SJCRH30 (cell line): ENCODE results near the gene CABP2. TPM values are rescaled to one million over a fixed set of nuclear protein-coding genes. Genes with fewer than 3 reads are reported as not detected.

ENCODE experiments used
- DNase-seq, 2 experiments: peaks; one replicate each; pipeline ENCODE4 v3.0.0-alpha.2; 2015 to 2020
- H3K27ac ChIP-seq: fragments of 250-450 bp; sonication (Bioruptor Pico); 2 replicates; pipeline ENCODE4 v1.5.1; 2020; ENCODE audit warnings: mild to moderate bottlenecking, moderate library complexity
- H3K27me3 ChIP-seq: fragments of 250-450 bp; sonication (Bioruptor Pico); 2 replicates; pipeline ENCODE4 v1.5.1; 2020; ENCODE audit warnings: mild to moderate bottlenecking, moderate library complexity
- H3K36me3 ChIP-seq: fragments of 250-450 bp; sonication (Bioruptor Pico); 2 replicates; pipeline ENCODE4 v1.5.1; 2020; ENCODE audit warnings: mild to moderate bottlenecking, moderate library complexity
- H3K4me1 ChIP-seq: fragments of 250-450 bp; sonication (Bioruptor Pico); 2 replicates; pipeline ENCODE4 v1.5.1; 2020; ENCODE audit warnings: mild to moderate bottlenecking, moderate library complexity
- H3K4me3 ChIP-seq: fragments of 250-450 bp; sonication (Bioruptor Pico); 2 replicates; pipeline ENCODE4 v1.5.1; 2020; ENCODE audit warnings: mild to moderate bottlenecking, moderate library complexity
- H3K9me3 ChIP-seq: fragments of 250-450 bp; sonication (Bioruptor Pico); replicated peaks from 2 replicates; pipeline ENCODE4 v1.5.1; 2020; ENCODE audit warnings: mild to moderate bottlenecking, moderate library complexity
- total RNA-seq: library from RNA; depleted of rRNA; stranded (reverse); fragments of >200 nt; shearing (Covaris generic); gene quantifications from 2 replicates; pipeline ENCODE4 v1.2.3, GENCODE V29; 2014

Gene CABP2
- total RNA-seq, 1 experiment from 2014 or later: not detected

DNA sequence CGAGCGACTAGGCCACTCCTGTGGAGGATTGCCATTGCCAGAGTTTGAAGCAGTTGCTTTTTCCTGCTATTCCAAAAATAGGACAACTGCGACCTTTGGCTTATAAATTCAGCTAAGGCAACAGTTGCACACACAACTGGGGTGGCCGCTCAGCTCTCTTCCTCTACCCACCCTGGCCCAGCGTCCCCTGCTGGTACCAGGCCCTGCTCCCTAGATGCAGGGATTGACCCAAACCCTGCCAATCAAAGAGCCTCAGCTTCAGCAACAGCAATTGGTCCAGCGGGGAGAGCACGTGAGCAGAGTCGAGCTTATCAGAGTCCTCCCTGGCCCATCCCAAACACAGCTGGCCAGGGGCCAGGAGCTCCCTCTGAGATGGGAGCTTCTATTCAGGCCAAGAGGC is 22.0 kb upstream of the CABP2 start:
- DNase-seq: peak in 1 of 2 experiments; percentile 28
- Histone ChIP-seq H3K4me1 (no peaks in the 10 kb centered on the region), H3K36me3 (no peaks in the 10 kb centered on the region), H3K4me3 (no peak overlapping the region), H3K27me3 (no peaks in the 10 kb centered on the region), H3K27ac (no peak overlapping the region), H3K9me3 (no peaks in the 10 kb centered on the region)

DNA sequence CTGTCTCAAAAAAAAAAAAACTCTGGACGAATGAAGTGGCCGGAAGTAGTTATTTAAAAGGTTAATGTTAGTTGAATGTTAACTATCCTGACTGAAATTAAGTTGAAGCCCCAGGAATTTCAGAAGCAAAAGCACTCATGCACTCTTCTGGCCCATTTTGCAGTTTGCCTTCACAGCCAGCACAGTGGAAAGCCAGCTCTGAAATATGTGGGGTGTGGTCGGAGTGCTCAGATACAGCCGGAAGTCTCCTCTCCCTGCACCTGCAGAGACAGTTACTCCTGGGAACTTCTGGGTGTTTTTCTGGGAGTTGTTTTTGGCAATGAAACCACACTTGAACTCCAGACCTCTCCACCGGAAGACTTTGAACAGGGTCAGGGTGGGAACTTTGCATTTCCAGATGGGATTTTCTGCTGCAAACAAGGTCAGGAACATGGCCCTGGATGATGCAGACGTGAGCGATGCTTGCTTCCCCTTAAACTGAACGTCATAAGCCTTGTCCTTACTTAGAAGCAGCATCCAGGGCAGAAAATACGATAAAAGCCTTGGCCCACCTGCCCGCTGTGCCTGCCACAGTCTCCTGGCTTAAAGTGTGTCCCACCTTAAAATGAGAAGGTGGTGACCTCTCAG is 21.5 kb upstream of the CABP2 start:
- H3K4me3 ChIP-seq: no peak overlapping the region
- no peaks in the 10 kb centered on the region for H3K27me3 ChIP-seq
- no peak for DNase-seq
- no peaks in the 10 kb centered on the region for H3K9me3 ChIP-seq
- H3K36me3 ChIP-seq: no peaks in the 10 kb centered on the region
- H3K27ac ChIP-seq: no peak overlapping the region
- H3K4me1 ChIP-seq: no peaks in the 10 kb centered on the region

DNA sequence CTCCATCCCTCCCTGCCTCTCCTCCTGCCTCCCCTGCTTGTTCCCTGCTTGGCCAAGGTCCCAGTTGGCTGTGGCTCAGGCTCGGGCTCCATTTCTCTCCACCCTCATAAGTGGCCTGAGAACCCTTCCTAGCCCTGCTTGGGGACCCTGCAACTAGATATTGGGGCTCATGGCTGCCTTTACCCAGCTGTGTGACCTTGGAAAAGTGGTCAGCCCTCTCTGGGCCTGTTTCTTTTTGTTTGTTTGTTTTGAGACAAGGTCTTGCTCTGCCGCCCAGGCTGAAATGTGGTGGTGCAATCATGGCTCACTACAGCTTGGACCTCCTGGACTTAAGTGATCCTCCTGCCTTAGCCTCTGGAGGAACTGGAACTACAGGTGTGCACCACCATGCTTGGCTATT is 20.3 kb upstream of the CABP2 start:
- H3K9me3 ChIP-seq: no peaks in the 10 kb centered on the region
- no peaks in the 10 kb centered on the region for H3K4me1 ChIP-seq
- no peak overlapping the region for H3K27ac ChIP-seq
- H3K27me3 ChIP-seq: no peaks in the 10 kb centered on the region
- DNase-seq: no peak
- H3K4me3 ChIP-seq: no peak overlapping the region
- no peaks in the 10 kb centered on the region for H3K36me3 ChIP-seq

DNA sequence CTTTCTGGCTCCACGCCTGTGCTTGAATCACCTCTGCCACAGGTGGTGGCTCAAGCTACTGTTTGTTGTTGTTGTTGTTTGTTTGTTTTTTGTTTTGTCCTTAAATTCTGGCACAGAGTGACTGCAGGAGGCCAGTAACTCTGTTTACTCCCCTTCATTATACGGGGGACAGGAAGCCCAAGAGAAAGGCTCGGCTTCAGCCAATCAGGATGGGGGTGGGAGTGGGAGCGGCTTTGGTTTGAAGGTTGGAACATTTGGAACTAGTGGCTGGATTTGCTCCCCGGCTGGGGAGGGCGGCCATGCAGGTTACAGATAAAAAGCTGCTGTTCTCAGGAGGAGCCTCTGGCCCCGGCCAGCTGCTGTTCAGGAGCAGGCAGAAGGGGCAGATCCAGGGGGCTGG is 19.7 kb upstream of the CABP2 start:
- Histone ChIP-seq H3K36me3 (no peaks in the 10 kb centered on the region), H3K27ac (no peak overlapping the region), H3K4me1 (no peaks in the 10 kb centered on the region), H3K9me3 (no peaks in the 10 kb centered on the region), H3K27me3 (no peaks in the 10 kb centered on the region), H3K4me3 (no peak overlapping the region)
- no peak for DNase-seq

DNA sequence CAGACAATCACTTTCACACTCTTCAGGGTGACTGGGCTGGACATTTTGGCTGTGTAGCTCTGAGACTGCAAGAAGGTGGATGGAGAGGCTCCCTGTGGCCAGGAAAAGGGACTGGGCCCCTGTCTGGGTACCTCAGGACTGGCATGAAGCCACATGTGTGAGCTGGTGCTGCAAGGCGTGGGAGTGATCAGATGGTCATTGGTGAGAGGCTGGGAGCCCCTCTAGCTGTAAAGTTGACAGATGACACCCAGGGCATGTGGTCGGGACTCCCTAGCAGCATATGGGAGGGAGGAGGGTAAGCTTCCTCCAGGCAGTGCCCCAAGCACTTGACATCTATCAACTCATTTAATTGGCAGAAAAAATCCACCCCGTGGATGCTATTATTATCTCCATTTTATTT is 18.9 kb upstream of the CABP2 start:
- H3K4me3 ChIP-seq: no peak overlapping the region
- no peak overlapping the region for H3K27ac ChIP-seq
- H3K4me1 ChIP-seq: no peaks in the 10 kb centered on the region
- DNase-seq: peak in 1 of 2 experiments; percentile 5
- no peaks in the 10 kb centered on the region for H3K36me3 ChIP-seq
- no peaks in the 10 kb centered on the region for H3K27me3 ChIP-seq
- H3K9me3 ChIP-seq: no peaks in the 10 kb centered on the region

DNA sequence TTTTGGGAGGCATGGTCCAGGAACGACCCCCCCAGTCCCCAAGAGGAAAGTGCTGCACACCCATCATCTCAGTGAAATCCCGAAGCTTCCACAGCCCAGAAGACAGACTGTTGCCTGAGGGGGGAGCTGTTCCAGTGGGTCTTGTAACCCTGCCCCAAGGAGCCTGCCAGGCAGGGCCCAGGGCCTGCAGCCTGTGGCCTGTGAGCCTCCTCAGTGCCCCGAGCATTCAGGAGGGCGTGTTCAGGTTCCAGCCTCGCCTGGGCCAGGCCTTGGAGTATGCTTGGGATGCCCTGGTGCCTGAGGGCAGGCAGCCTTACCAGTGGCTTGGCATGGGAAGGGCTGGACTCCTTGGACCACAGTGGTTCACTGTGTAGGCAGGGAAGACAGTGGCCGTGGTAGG is 18.0 kb upstream of the CABP2 start:
- H3K9me3 ChIP-seq: no peaks in the 10 kb centered on the region
- H3K4me3 ChIP-seq: no peak overlapping the region
- no peaks in the 10 kb centered on the region for H3K27me3 ChIP-seq
- no peak for DNase-seq
- H3K36me3 ChIP-seq: no peaks in the 10 kb centered on the region
- H3K27ac ChIP-seq: no peak overlapping the region
- no peaks in the 10 kb centered on the region for H3K4me1 ChIP-seq

DNA sequence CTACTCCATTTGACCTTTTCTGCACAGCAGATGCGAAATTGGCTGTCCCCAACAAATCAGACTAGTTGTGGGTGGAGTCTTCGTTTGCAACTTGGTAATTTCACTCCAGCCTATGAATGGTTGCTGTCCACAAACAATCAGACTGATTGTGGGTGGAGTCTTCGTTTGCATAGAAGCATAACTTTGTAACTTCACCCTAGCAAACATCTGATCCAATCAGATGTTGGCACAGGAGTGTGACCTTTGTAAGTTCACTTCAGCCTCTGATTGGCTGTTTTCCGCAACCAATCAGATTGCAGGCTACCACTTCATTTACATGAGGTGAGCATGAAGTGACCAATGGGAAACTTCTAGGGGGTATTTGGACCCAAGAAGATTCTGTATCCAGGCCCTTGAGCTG is 16.3 kb upstream of the CABP2 start:
- Histone ChIP-seq H3K27me3 (no peaks in the 10 kb centered on the region), H3K27ac (no peak overlapping the region), H3K36me3 (no peaks in the 10 kb centered on the region), H3K4me3 (no peak overlapping the region), H3K4me1 (no peaks in the 10 kb centered on the region), H3K9me3 (peaks cover under 1% of the 10 kb centered on the region)
- DNase-seq: peak in 1 of 2 experiments; percentile 15

DNA sequence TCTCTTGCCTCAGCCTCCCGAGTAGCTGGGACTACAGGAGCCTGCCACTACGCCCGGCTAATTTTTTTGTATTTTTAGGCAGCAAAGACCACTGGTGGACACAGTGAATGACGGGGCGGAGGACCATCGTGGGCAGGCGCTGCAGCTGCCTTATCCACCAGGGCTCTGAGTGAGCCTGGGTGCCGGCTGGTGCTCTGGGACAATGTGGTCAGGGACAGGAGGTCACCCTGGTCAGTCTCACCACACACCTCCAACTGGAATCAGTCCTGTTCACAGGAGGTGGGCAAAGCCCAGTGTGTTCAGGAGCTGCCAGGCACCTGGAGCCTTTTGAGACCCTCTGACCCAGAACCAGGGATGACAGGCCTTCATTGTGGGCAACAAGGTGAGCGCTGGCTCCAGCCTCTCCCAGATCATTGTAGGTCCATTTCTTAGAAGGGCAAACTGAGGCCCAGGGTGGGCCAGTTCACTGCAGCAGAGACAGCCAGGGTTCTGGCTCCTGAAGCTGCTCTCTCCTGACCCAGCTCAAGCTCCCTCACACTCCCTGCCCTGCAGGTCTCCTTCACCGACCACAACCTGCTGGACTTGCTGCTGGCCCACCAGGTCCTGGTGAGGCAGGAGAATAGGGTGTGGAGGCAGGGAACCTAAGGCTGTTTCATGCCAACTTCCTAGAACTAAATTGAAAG is 15.7 kb upstream of the CABP2 start:
- Histone ChIP-seq H3K4me1 (no peaks in the 10 kb centered on the region), H3K9me3 (peaks cover 6% of the 10 kb centered on the region), H3K27me3 (no peaks in the 10 kb centered on the region), H3K27ac (no peak overlapping the region), H3K36me3 (no peaks in the 10 kb centered on the region), H3K4me3 (no peak overlapping the region)
- DNase-seq: no peak

DNA sequence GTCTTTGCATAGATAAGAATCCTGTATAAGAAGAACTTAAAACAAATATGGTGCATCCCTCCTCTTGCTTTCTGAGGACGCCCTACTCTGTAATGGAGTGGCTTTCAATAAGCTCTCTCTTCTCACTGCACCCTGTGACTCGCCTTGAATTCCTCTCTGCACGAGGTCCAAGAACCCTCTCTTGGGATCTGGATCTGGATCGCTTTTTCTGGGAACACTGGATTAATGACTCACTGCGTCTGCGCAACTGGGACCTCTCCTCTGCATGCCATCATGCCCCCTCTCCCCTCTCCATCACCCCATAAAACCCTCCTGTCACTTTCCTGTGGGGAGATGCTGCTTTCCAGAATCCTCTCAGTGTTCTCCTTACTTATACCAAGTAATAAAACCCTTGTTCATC is 15.1 kb upstream of the CABP2 start:
- DNase-seq: no peak
- Histone ChIP-seq H3K27ac (no peak overlapping the region), H3K9me3 (peaks cover 9% of the 10 kb centered on the region), H3K36me3 (no peaks in the 10 kb centered on the region), H3K27me3 (no peaks in the 10 kb centered on the region), H3K4me3 (no peak overlapping the region), H3K4me1 (no peaks in the 10 kb centered on the region)

DNA sequence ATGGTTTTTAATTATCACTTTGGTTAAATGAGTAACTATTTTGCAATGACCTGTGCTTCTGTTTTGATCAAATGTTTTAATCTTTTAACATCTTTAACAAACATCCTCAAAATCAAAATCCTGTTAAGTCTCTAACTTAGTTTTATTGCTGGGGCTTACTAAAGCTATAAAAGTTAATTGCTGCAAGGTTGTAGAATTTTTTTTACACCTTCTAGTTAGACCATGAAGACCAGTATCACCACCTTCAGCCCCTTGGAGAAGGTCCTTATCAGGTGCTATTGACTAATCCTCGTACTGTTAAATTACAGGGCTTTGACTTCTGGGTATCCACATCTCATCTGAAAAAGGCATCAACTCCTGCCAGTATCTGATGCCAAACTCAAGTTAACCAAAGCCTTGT is 12.3 kb upstream of the CABP2 start:
- Histone ChIP-seq H3K27ac (no peak overlapping the region), H3K27me3 (no peaks in the 10 kb centered on the region), H3K4me1 (no peaks in the 10 kb centered on the region), H3K4me3 (no peak overlapping the region), H3K36me3 (no peaks in the 10 kb centered on the region), H3K9me3 (peaks cover 9% of the 10 kb centered on the region)
- no peak for DNase-seq

DNA sequence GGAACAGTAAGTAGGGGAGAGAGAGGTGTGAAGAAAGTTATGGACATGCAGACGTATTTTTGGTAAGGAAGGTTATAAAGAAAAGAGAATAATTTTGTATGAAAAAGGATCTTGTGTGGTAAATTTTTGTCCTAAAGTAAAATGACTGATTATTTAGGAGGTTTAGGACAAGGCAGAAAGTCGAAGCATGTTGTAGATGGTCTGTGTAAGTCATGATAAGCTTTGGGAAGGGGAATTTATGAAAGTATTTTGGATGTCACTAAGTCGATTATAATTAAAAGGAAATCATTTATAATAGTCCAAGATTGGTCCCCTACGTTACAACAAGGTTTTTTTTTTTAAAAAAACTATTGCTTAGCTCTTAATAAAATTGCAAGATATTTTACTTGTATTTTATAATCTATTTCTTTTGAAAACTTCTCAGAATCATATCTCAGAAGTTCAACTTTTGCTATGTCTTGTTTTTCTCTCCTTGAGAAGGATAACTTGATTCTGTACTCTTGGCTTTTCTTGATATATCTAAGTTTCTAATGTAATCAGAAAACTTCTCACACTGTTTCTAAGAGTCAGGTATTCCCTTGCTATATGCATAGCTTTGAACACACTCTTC is 10.9 kb upstream of the CABP2 start:
- peak in 1 of 2 experiments; percentile 17 for DNase-seq
- Histone ChIP-seq H3K27ac (no peak overlapping the region), H3K36me3 (no peaks in the 10 kb centered on the region), H3K4me3 (no peak overlapping the region), H3K27me3 (no peaks in the 10 kb centered on the region), H3K9me3 (peaks cover 9% of the 10 kb centered on the region), H3K4me1 (no peaks in the 10 kb centered on the region)

DNA sequence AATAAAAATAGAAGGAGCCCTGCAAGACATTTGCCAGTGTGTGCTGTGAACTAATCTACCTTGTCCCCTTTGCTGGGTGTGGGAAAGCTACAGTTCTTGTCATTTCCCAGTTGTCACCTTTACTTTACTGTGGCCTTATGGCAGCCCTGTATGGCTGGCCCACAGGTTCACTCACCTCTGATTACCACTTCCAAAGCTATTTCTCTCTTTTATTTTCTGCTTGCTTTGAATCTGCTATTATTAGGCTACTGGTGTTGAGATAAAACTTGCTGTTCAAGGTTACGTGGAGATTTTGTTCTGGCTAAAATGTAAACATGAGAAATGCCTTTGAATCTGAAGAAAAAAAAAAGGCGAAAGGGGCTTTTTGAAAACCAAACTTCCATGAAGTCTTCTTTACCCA is 9.6 kb upstream of the CABP2 start:
- H3K36me3 ChIP-seq: no peaks in the 10 kb centered on the region

DNA sequence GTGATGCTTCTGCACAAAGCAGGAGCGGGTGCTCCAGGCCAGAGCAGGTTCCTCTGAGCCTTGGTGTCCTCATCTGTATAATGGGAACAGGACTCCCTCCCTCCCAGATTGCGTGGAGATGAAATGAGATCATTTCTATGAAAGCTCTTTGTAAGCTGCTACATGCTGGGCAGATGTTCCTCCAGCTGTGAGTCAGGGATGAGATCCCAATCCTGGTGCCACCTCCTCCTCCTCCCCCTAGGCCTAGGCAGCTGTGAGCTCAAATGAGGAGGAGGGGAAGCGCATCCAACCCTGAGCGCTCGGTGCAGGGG is 7.0 kb upstream of the CABP2 start:
- no peak overlapping the region for H3K4me3 ChIP-seq
- no peak overlapping the region for H3K27ac ChIP-seq
- no peaks in the 10 kb centered on the region for H3K36me3 ChIP-seq
- no peaks in the 10 kb centered on the region for H3K4me1 ChIP-seq
- no peak for DNase-seq
- H3K27me3 ChIP-seq: no peaks in the 10 kb centered on the region
- H3K9me3 ChIP-seq: peaks cover 9% of the 10 kb centered on the region; the same call in 1 of the 2 replicates

More for the DNA sequence above, 9.6 kb upstream of the CABP2 start:
- DNase-seq: no peak
- H3K27me3 ChIP-seq: no peaks in the 10 kb centered on the region
- peaks cover 9% of the 10 kb centered on the region for H3K9me3 ChIP-seq
- no peaks in the 10 kb centered on the region for H3K4me1 ChIP-seq
- no peak overlapping the region for H3K27ac ChIP-seq
- H3K4me3 ChIP-seq: no peak overlapping the region

DNA sequence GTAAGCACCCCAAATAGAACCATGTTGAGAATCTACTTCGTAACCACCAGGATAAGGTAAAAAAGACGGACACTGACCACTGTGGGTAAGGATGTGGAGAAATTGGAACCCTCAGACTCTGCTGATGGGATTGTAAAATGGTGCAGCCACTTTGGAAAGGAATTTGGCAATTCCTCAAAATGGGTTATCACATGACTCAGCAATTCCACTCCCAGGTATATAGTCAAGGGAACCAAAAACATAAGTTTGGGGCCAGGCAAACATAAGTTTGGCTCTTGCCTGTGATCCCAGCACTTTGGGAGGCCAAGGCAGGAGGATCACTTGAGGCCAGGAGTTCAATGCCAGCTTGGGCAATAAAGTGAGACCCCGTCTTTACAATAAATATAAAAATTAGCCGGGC is 5.1 kb upstream of the CABP2 start:
- H3K27me3 ChIP-seq: no peaks in the 10 kb centered on the region
- no peak overlapping the region for H3K4me3 ChIP-seq
- no peaks in the 10 kb centered on the region for H3K4me1 ChIP-seq
- no peak for DNase-seq
- no peak overlapping the region for H3K27ac ChIP-seq
- no peaks in the 10 kb centered on the region for H3K9me3 ChIP-seq
- H3K36me3 ChIP-seq: no peaks in the 10 kb centered on the region

DNA sequence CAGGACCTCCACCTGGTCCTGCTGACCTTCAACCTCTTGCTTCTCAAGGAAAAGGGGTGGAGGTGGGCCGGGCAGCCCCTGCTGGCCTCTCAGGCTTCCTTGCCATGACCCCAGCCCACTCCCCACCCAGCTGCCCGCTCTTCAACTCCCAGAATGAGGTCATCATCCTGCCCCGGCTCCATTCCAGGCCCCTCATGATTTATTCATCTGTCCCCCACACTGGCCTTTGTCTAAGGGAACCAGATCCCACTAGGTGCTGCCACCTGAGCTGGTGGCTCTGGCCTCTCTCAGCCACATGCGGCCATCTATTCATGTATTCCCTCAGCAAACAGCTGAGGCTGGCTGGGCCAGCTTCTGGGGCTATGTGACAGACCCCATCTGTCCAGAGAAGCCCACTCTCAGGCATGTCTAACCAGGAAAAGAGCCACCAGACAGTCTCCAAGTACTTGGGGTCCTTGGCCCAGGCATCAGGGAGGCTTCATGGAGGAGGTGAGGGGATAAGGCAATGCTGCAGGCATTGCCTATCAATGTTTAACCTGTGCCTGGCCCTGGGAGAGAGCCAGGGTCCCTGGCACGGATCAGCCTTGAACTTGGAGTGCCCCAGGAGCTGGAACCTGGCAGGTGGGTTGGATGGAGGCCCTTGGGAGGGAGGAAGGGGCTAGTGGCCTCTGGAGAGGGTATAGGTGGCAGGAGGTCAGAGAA is 2.2 kb upstream of the CABP2 start:
- no peak for DNase-seq
- Histone ChIP-seq H3K9me3 (no peaks in the 10 kb centered on the region), H3K36me3 (no peaks in the 10 kb centered on the region), H3K27me3 (no peaks in the 10 kb centered on the region), H3K4me3 (no peak overlapping the region), H3K27ac (no peak overlapping the region), H3K4me1 (no peaks in the 10 kb centered on the region)
